GM10266 (cell line): ENCODE results near the gene HOXD9.

Experiments used
- DNase-seq: peaks from one replicate; pipeline ENCODE4 v3.0.0; 2012; ENCODE audit errors: extremely low spot score
- TF ChIP-seq, protein P1 (sequence below): IDR thresholded peaks from 2 replicates; pipeline ENCODE4 v1.5.1; 2012; ENCODE audit warnings: mild to moderate bottlenecking, low read depth; ENCODE audit not compliant: control insufficient read depth, insufficient read depth; ENCODE audit errors: missing control alignments

Gene HOXD9

DNA sequence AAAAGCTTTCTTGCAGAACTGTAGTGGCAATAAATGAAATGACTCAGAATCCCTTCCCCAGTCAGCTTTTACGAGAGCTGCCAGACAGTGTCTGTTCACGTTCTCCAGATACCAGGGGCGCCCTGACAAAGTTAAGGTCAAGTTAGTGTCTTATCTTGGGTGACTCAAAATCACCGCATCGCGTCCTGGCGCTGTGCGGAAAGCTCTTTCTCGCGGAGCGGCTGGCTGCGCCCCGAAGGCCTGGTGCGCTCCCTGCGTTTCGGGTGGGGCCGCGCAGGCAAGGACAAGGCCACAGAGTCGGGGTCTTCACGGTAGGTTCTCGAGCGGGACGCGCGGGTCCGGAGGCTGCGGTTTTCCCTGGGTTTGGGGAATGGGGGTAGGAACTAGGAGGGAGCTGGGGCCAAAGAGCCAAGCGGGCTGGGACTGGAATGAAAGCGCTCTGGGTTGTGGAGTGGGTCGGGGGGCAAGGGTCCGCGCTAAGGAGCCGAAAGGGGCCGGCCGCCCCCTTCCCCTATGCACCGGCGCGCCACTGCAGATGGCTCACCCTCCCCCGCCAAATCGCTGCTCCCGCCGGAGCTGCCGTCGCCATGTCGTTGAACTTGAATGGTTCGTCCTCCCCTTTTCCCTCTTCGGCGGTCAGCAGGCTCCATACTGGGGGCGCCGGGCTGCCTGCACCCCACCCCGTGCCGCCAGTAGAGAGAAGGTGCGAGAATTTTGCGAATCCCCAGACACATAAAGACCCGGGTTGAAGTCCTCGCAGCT is 18.0 kb upstream of the HOXD9 start:
- DNase-seq = no peak
- TF ChIP-seq, protein P1, sequence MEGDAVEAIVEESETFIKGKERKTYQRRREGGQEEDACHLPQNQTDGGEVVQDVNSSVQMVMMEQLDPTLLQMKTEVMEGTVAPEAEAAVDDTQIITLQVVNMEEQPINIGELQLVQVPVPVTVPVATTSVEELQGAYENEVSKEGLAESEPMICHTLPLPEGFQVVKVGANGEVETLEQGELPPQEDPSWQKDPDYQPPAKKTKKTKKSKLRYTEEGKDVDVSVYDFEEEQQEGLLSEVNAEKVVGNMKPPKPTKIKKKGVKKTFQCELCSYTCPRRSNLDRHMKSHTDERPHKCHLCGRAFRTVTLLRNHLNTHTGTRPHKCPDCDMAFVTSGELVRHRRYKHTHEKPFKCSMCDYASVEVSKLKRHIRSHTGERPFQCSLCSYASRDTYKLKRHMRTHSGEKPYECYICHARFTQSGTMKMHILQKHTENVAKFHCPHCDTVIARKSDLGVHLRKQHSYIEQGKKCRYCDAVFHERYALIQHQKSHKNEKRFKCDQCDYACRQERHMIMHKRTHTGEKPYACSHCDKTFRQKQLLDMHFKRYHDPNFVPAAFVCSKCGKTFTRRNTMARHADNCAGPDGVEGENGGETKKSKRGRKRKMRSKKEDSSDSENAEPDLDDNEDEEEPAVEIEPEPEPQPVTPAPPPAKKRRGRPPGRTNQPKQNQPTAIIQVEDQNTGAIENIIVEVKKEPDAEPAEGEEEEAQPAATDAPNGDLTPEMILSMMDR = no peak

DNA sequence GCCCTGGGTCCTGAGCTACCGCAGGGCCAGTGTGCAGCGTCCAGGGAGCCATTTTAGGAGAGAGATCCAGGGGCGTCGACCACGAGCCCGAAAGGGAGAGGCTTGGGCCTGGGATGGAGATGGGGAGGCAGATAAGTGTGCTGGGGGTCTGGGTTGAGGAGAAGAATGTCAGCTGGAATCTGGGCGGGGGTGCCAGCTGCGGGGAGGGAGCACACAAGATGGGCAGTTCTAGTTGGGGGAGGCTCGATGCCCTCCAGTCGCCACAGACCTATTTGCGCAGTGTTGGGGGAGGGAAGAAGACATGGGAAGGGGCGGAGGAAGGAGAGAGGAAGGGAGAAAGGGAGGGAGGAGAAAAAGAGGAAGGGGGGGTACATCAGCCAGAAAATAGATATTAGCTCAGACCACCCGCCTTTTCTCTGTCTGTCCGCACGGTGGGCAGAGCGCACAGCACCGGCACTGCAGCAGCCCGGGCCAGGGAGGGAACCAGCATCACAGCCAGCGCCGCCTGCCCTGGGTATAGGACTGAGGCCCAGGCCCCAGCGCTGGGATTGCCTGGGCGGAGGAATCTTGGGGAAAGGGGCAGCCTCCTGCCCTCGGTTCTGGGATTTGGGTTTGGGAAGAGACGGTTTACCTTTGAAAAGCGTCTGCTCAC is 17.3 kb upstream of the HOXD9 start:
- TF ChIP-seq, protein P1 = no peak
- no peak for DNase-seq

DNA sequence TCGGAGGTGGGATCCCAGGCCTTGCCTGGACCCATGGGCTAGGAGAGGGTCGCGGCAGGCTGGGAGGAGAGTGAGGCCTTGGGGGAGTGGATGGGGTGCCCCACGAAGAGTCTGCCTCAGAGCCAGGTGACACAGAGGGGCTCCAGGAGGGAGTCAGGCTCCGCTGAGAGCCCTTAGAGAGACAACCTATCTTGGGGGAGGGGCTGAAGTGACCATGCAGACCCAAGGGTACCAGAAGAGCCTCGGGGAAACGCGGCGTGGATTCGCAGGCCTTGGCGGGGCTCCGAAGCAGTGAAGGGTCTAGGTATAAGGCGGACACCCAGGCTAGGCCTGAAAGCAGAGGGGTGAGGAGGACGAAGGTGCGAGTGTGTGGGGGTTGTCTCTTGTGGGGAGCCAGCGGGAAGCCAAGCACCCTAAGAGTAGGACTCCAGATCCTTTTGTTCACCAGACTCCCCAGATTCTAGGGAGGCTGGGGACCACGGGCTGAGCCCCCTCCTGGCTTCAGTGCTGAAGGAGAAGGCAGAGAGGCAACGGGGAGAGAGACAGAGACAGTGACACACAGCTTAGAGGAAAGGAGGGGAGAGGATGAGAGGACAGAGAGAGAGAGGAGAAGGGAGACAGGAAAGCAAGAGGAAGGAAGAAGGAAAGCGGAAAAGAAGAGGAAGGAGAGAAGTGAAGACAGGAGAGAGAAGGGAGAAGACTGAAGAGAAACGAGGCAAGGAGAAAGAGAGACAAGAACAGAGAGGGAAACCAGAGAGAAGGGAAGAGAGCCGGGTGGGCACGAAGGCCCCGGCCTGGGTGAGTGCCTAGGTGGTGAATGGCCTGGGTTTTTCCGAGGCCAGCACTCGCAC is 16.6 kb upstream of the HOXD9 start:
- TF ChIP-seq, protein P1 = no peak
- DNase-seq = no peak

DNA sequence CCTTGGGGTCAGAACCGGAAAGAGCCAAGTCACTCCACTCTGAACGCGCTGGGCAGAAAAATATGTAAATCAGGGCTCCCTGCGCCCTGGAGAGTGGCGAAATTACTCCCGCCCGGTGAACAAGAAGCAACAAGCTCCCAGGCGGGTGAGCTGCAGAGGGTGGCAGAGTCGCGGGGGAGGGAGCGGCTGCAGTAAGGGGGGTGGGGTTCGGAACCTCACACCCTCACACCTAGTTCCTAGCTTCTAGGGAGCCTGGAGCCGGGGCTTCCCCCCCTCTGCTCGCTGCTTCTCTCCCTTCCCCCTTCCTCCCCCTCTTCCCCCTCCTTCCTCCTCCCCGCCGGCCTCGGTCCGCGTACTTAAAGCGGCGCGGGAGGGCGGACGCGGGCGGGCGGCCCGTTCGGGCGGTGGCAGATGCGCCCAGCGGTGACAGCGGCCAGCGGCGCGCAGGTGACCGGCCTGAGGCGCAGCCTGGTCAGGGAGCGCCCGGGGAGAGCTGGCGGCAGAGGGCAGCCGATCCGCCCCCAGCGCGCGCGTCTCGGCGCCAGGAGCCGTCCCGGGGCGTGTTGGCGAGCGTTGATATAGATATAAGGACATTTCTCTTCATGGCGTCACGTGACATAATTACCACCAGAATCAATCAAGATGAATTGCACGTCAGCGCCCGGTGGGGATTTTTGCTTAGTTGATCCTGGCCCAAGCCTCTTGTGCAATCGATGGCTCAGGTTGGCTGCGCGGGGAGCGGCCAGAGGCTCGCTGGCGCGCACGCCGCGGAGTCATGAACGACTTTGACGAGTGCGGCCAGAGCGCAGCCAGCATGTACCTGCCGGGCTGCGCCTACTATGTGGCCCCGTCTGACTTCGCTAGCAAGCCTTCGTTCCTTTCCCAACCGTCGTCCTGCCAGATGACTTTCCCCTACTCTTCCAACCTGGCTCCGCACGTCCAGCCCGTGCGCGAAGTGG is 15.7 kb upstream of the HOXD9 start, which contains the start of gene HOXD11:
Gene HOXD11, plus strand, starts transcription at position 700 of the 959 bp plus-strand sequence. Its CDS starts 76 bp downstream, at position 776.
- DNase-seq = no peak
- TF ChIP-seq, protein P1 = no peak

DNA sequence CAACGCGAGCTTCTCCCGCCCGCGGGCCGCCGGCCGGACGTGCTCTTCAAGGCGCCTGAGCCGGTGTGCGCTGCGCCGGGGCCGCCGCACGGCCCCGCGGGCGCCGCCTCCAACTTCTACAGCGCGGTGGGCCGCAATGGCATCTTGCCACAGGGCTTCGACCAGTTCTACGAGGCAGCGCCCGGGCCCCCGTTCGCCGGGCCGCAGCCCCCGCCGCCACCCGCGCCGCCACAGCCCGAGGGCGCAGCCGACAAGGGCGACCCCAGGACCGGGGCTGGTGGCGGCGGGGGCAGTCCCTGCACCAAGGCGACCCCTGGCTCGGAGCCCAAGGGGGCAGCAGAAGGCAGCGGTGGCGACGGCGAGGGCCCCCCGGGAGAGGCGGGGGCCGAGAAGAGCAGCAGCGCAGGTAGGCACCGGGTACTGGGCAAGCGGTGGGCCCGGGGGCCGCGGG is 14.8 kb upstream of the HOXD9 start:
- no peak for DNase-seq
- TF ChIP-seq, protein P1 = no peak

DNA sequence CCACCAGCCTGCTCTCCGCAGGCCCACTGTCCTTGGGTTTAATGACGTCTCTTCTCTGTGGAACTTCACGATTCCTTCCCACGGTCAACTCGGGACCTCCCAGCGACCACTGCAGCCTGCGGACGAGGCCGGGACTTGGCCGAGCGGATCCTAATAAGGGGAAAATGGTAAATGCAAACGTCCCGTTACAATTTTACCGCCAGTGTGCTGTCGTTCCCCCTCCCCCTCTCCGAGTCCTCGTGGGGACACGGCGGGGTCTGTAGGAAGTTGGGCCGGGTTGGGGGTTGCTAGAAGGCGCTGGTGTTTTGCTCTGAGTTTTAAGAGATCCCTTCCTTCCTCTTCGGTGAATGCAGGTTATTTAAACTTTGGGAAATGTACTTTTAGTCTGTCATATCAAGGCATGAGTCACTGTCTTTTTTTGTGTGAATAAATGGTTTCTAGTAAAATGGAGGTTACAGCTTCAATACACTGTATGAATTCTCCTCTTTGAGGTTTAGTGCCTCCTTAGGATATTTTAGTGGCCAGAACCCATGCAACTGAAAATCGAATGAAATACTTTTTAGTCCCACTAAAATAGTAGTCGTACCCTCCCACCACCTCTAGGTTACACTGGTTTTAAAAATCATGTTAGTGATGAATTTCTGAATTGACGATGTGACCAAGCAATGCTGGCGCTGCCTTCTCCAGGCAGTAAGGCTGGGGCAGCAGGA is 13.2 kb upstream of the HOXD9 start:
- TF ChIP-seq, protein P1 = no peak
- no peak for DNase-seq
